CD4-positive, alpha-beta T cell treated with Interleukin-15 for 4 hours (primary cell): ENCODE measurements around the gene ZBP1.
"Not testable (repeated sequence)": the region's sequence is repeated elsewhere in the genome, so short reads cannot be mapped to it uniquely, and the experiment has no call there.

Source experiments
- DNase-seq: peaks from one replicate; pipeline ENCODE4 v3.0.0-alpha.2; 2020; ENCODE audit warnings: low spot score

Gene ZBP1

DNA sequence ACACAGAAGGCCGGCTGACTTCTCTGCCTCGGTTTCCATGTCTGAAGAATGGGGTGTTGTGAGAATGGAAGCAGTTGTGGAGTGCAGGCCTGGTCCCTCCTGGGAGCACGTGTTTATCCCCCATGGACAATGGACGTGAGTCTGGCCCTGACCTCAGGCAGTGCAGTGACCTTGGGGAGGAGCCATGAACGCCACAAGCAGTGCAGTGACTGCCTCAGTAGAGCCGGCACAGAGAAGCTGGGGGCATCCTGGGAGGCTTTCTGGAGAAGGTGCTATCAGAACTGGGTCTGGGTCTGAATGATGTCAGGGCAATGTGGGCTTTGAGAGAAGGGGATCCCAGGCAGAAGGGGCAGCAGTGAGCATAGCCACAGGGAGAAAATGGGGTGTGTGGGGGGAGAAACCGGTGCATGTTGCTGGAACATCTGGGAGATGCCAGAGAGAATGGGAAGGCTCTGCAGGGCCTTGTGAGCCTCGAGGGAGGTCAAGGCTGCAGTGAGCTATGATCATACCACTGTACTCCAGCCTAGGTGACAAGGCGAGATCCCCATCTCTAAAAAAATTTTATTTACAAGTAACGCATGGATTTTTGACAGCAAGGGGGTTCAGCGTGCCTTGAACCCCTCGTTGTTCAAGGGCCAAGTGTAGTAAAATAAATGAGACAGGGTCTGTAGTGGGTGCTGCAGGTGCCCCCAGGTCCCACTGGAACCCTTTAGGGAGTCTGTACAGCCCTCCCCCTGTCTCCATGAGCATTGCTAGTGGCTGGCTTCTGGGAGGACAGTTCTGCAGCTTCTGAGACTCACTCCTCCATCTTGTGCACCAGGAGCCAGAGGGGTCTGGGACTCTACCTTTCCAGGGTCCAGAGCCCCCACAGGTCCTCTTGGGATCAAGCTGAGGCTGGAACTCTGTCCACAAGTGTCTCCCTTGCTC, 27.0 kb upstream of the ZBP1 start:
- no peak for DNase-seq

DNA sequence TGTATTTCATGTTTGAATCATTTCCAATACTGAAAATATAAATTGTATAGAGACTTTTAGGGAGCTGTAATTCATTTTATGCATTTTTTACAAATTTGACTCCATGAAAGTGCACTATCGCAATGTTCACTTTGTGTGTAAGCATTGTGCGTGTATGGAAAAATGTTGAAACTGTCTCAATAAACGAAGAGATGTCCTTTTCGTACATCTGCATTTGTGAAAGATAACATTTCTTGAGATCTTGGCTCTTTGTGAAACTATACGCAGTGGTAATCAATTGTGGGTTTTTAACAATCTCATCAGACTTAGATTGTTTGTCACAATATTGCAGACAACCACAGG, 18.6 kb upstream of the ZBP1 start:
- DNase-seq = no peak

DNA sequence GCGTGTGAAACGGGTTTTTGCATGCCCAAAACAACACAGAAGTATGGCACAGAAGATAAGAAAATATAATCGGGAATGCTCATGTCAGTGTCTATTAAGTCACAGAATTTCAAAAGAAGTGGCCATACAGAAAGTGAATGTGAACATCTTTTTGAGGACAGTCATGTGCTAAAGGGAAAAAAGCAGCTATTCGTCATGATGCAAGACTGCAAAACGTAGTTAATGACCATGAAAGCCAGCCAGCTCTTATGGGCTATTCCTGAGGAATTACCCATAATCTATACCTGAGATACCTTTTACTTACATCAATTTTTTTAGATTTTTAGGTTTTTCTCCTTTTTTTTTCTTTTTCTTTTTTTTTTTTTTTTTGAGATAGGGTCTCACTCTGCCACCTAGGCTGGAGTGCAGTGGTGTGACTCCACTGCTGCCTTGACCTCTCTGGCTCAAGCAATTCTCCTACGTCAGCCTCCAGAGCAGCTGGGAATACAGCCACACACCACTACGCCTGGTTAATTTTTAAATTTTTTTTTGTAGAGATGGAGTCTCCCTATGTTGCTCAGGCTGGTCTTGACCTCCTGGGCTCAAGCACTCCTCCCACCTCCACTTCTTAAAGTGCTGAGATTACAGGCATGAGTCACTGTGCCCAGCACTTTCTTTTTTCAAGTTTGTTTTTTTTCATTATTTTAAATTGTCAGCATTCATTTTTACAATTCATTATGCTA, 18.1 kb upstream of the ZBP1 start:
- DNase-seq = no peak

DNA sequence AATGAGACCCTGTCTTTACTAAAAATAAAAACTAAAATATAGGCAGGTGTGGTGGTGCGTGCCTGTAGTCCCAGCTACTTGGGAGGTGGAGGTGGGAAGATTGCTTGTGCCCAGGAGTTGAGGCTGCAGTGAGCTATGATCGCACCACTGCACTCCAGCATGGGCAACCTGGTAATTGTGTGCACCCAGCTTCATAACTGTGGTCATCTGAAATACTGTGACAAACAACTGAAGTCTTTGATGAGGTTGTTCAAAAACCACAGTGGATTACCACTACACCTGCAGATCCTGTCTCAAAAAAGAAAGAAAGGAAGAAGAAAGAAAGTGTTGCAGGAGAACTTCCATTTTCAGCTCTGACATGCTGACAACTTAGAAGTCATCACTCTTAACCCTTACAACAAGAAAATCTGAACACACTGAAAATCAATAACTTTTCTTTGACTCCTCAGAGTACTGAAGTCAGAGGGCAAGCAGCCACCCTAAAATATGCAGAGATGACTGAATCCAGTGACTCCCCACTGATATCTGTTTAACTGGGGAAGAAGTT, 13.8 kb upstream of the ZBP1 start:
- peak; percentile 30 for DNase-seq

DNA sequence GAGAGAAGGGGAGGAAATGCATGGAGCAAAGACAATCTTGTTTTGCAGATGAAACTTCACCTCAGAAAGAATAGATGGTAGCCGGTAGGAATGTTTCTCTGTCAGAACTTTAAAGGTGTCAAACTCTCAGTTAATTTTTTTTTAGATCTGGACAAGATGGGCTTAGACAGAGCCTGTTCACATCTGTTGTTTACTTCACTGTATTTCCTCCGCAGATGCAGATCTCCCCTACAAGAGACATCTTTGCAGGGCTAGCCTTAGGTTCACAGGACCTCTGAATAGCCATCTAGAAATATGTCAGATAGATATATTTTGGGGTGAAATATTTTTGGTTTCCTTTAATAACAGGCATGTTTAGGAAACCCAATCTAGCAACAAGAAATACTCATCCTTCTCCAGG, 12.1 kb upstream of the ZBP1 start:
- no peak for DNase-seq

DNA sequence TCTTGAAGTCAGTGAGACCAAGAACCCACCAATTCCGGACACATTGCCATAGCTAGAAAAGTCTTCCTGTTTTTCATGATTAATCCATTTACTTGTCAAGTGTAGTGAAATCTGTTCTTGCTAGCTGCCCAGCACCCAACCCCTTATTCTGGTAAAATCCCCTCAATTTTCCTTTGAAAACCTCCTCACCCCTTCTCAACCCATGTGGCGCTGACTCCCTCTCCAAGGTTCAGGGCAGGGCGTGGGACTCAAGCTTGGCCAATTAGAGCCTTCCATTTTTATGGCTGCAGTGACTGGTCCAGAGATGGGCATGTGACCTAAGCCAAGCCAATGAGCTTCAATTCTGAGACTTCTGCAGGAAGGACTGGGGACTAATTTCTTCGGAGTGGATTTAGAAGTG, 9.8 kb upstream of the ZBP1 start:
- DNase-seq = no peak

DNA sequence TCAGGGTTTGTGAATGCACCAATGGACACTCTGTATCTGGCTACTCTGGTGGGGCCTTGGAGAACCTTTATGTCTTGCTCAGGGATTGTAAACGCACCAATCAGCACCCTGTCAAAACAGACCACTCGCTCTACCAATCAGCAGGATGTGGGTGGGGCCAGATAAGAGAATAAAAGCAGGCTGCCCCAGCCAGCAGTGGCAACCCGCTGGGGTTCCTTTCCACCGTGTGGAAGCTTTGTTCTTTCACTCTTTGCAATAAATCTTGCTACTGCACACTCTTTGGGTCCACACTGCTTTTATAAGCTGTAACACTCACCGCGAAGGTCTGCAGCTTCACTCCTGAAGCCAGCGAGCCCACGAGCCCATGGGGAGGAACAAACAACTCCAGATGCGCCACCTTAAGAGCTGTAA, 9.3 kb upstream of the ZBP1 start:
- DNase-seq = not testable (repeated sequence)

DNA sequence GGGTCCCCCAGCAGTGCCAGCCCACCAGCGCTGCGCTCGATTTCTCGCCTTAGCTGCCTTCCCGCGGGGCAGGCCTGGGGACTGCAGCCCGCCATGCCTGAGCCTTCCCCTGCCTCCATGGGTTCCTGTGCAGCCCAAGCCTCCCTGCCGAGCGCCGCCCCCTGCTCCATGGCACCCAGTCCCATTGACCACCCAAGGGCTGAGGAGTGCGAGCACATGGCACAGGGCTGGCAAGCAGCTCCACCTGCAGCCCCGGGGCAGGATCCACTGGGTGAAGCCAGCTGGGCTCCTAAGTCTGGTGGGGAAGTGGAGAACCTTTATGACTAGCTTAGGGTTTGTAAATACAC, 8.7 kb upstream of the ZBP1 start:
- DNase-seq = not testable (repeated sequence)

DNA sequence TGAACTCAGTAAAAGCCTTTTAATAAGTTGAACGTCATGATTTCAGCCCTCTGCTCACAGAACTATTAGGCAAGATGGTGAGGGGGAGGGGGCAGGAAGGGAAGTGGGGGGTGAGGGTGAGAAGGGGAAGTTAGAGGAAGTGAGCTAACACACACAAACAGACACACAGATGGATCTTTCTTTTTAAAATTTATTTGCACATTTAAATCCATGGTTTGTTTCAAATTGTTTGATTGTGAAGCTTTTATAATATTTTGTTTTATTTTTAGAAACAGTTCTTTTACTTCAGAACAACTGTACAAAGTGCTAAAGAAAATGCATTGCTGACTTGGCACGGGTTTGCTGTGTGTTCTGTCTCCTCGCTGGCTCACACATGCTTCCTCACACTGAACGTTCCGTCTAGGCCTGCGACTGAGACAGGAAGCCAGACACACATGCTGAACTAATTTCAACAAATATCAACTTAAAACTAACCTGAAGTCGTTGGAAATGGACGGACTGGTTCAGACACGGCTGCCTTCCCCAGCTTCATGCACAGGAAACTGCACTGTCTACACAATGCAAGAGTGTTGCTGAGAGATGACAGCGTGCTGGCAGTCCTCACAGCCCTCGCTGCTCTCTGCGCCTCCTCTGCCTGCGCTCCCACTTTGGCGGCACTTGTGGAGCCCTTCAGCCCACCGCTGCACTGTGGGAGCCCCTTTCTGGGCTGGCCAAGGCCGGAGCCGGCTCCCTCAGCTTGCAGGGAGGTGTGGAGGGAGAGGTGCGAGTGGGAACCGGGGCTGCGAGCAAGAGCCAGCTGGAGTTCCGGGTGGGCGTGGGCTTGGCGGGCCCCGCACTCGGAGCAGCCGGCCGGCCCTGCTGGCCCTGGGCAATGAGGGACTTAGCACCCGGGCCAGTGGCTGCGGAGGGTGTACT, 8.1 kb upstream of the ZBP1 start:
- peak; percentile 69 for DNase-seq

DNA sequence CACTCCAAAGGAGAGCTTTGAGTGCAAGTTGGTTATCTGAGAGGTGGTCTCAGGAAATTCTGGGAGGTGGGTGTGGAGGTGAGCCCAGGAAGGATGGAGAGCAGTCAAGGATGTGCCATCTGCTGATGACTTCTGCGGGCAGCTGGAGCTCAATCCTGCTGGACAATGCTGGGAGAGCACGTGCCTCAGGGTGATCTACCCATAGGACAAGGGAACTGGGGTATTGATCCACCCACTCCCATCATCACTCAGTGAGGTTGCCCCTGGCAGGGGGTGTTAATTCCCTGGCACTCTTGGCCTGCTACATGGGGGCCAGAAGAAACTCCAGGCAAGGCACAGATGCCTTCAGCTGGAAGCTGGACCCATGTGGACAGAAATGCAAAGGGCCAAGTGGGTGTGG, 7.1 kb upstream of the ZBP1 start:
- DNase-seq = no peak

DNA sequence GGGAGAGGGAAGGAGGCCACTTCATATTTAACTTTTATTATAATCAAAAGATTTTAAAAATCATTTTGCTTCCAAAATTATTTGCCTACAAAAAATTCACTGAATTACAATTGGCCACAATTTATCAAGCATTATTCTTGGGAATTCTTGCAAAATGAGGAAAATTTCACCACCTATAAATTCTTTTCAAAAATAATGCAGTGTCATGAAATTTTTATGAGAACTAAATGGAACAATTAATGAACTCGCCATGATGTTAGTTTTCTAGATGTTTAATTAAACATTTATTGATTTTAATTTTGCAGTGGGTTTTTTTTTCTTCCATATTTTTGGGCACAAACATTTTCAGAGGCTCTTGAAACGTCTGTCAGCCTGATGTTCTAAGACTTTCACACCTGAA, 5.8 kb upstream of the ZBP1 start:
- no peak for DNase-seq

DNA sequence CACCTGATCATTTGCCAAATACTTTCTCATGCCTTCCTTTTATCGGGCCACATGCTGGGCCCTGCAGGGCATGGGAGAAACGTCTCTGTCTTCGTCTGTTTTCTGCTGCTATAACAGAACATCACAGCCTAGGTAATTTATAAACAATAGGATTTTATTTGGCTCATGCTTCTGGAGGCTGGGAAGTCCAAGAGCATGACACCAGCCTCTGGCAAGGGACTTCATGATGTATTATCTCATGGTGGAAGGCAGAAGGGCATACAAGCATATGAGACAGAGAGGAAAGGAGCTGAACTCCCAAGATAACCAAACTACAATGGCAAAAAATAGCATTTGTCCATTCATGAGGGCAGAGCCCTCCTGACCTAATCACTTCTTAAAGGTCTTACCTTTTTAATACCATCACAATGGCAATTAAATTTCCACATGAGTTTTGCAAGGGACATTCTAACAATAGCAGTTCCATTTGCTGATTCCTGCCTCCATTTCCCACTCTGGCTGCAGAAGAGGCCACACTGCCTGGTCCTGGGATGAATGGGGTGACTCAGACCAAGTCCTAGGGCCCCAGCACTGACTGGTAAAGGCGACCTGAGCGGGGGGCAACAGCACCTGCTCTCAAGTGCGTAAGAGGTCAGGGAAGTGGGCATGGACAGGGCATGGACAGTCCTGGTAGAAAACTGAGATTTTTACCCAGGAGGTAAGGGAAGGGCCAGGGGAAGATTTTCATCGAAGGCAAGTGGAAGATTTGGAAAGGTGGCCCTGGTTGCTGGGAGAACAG, 5.1 kb upstream of the ZBP1 start:
- DNase-seq = no peak

DNA sequence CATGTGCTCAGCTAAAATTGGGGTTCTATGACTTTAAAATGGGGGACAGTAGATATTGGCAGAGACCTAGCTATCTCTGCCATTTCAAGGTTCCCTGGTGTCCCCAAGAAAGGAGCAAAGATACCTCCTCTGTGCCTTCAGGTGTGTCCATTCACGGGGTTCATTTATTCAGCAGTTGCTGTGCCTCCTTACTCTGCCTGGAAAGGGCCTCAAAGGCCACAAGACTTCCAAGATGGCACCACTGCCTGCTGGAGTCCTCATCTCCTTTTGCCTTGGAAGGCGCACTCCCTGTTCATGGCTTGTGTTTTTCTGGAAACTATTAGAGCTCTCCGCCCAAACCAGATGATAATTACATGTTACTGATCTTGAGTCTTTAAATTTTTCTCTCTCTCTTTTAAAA, 3.9 kb upstream of the ZBP1 start:
- no peak for DNase-seq

DNA sequence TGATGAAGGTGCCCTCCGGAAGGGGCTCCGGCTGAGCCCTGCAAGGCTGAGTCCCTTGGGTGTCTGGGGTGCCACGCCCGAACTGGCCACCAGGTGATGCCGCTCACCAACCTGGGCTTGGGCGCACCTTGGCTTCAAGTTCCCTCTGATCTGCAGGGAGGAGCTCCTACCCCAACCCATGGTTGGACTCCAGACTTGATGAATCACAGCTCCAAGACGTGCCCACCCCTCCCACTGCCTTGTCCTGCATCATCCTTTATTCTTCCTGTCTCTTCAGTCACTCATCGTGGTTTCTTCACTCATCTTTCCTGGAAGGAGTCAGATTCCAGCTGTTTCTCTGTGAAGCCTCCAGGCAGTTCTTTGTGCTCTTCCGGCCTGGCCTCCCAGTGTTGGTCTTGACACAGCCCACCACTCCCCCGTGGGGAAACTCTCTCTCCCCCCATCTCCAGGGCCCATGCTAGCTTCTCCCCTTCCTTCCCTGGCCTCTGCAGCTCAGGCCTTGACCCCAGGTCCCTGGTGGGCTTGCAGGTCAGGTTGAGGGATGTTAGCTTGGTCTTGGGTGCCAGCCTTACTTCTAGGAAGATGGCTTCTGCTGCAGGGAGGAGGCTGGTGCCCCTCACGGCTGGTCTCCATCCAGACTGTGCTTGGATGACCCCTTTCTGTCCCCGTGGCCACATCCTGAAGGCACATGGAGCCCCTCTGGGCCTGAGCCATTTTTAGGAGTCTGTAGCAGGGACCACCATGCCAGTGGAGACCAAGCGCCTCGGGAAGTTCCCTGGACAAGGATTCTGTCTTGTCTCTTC, 2.6 kb upstream of the ZBP1 start:
- peak; percentile 74 for DNase-seq

DNA sequence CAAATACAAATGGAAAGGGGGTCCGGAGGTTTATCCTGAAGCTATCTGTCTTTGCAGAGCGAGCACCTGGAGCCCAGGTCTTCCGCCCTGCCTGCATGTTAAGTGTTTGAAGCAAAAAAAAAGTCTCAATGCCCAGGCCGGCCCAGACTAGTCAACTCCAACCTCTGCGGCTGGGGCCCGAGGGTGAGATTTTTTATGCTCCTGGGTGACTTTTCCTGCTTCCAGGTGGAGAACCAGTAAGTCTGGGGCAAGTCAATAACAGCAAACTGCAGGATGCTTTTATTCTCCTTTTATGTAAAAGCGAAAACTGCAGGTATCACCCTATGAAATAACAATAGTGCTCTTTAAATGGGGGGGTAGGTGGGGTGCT, 2.0 kb upstream of the ZBP1 start:
- DNase-seq = no peak

DNA sequence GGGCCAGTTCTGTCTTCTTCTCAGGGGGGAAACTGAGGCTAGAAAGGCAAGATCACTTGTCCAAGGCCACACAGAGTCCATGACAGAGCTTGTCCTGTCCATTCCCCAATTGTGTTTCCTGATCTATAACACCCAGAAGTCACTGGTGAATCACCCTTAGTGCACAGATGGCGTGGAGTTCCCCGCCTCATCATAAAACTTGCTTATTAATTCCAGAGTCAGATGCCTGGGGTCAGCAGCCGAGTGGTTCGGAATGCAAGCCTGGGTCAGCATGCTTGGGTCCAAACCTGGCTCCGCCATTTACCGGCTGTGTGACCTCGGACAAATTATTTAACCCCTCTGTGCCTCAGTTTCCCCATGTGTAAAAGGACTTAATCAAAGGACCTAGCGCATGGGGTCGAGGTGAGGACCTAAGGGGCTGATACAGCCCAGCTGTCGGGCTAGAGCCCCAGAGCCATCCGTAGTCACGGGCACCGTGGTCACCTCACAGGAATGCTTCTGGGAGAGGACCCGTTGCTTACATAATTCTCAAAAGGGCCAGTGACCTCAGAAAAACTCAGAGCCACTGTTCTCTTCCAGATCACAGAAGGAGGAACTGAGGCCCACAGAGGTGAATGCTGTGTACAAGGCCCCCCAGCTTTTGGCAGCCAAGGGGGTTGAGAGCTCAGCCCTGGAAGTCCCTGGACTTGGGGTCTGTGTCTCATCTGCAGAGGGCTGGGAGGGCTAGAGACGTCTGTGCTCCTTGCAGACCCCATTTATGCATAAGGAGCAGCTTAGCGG, 1.4 kb upstream of the ZBP1 start:
- DNase-seq = no peak

DNA sequence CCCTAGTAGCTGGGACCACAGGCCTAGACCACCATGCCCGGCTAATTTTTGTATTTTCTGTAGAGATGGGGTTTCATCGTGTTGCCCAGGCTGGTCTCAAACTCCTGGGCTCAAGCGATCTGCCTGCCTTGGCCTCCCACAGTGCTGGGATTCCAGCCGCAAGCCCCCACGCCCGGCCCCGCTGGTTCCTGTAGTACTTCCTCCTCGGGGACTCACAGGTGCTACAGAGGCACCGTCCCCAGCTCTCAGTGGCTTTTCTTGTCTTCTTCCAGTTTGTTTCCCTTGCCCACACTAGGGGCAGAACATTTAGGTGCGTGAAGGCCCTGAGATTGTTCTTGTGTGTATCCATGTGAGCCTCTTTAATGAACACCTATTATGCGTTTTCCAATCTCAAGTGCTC, 773 bp upstream of the ZBP1 start:
- DNase-seq = no peak

DNA sequence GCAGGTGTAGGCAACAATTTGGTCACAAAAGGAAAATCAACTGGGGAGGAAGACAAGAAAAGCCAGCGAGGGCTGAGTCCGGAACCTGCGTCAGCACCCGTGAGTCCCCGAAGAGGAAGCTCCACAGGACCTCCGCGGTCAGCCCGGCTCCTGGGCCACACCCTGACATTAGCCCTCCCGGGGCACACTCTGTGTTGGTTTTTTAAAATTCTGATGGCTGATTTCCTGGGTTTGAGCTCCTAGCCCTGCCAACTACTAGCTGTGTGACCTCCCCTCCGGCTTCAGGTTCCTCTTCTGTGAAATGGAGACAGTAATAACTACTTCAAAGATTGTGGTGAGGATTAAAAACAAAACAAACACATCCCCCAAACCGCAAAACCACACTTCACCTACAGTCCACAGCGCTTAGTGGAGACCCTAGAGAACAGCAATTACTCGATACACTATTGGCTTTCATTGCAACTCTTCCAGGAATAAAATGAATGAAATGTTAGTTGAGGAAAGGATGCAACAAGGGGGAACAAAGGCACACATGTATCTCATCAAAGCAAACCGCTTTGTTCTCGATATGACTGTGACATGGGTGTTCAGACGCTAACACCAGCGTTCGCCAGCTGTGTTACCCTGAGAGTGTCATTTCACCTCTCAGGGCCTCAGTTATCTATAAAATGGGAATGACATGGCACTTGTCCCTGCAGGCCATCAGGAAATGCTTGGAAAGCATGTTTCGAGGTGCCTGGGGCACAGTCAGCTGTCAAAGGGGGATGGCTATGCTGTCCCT, 985 bp downstream of the ZBP1 start:
- peak; percentile 87 for DNase-seq

DNA sequence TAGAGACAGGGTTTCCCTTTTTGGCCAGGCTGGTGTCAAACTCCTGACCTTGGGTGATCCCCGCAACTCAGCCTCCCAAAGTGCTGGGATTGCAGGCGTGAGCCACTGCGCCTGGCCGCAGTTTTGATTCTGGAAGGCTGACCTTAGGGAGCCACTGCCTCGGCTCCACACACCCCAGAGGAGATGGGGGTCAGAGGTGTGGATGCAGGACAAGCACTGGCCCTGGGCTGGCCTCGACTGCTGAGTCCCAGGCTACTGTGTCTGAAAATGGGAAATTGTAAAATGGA, 1.5 kb downstream of the ZBP1 start:
- DNase-seq = no peak
